K562 (cell line): Measurements from ENCODE around the gene WDR46. TPM values are rescaled to one million over a fixed set of nuclear protein-coding genes. Genes with fewer than 3 reads are reported as not detected.
A peak's percentile ranks its signal among the peaks of the same experiment; 100 is the strongest.

ENCODE experiments used
- CBFB ChIP-seq: sonication (generic); formaldehyde crosslinking; IDR thresholded peaks from 2 replicates; pipeline ENCODE4 v1.4.0; 2020; ENCODE audit warnings: mild to moderate bottlenecking, missing genetic modification reagents
- CHD1 ChIP-seq: fragments of 200-600 bp; sonication (generic); IDR thresholded peaks from one replicate; pipeline ENCODE4 v1.6.1; 2012; ENCODE audit warnings: mild to moderate bottlenecking, moderate library complexity, low read length, inconsistent platforms
- ERF ChIP-seq: fragments of 450-650 bp; formaldehyde crosslinking; IDR thresholded peaks from 2 replicates; pipeline ENCODE4 v1.4.0; 2020; ENCODE audit warnings: mild to moderate bottlenecking, mixed read lengths
- HCFC1 ChIP-seq: IDR thresholded peaks from 2 replicates; pipeline ENCODE4 v1.6.1; 2012; ENCODE audit warnings: low read depth, low read length, improper control_type of control experiment
- JUN ChIP-seq, 2 experiments: sonication (generic) in 1 of 2; formaldehyde crosslinking in 1 of 2; IDR thresholded peaks; 2 replicates each; pipeline versions ENCODE4 v1.6.1 to v1.8.0; 2012 to 2022; ENCODE audit warnings: borderline replicate concordance in 2 of 2, mild to moderate bottlenecking in 2 of 2, improper control_type of control experiment in 1 of 2, low read depth in 1 of 2, low read length in 1 of 2, missing genetic modification reagents in 1 of 2
- KAT7 ChIP-seq: sonication (generic); formaldehyde crosslinking; IDR thresholded peaks from 2 replicates; pipeline ENCODE4 v1.8.0; 2022; ENCODE audit warnings: missing genetic modification reagents, mild to moderate bottlenecking, borderline replicate concordance
- NKRF ChIP-seq: fragments of 450-650 bp; IDR thresholded peaks from 2 replicates; pipeline ENCODE4 v1.6.1; 2016; ENCODE audit warnings: borderline replicate concordance
- NR2C1 ChIP-seq, 2 experiments: fragments of 450-650 bp; IDR thresholded peaks; 2 replicates each; pipeline ENCODE4 v1.6.1; 2017; ENCODE audit warnings: mild to moderate bottlenecking in 2 of 2, antibody characterized with exemption in 1 of 2, inconsistent platforms in 1 of 2, missing compliant biosample characterization in 1 of 2, missing genetic modification characterization in 1 of 2
- POLR2AphosphoS5 ChIP-seq: IDR thresholded peaks from 2 replicates; pipeline ENCODE4 v1.6.1; 2011; ENCODE audit warnings: mild to moderate bottlenecking, low read depth, low read length, moderate library complexity; ENCODE audit not compliant: control insufficient read depth, insufficient read depth
- RCOR1 ChIP-seq, 2 experiments: IDR thresholded peaks; 2 replicates each; pipeline ENCODE4 v1.6.1; 2012; ENCODE audit warnings: low read depth in 2 of 2, low read length in 2 of 2, borderline replicate concordance in 1 of 2, improper control_type of control experiment in 1 of 2
- SP1 ChIP-seq: sonication (generic); formaldehyde crosslinking; IDR thresholded peaks from 2 replicates; pipeline ENCODE4 v1.8.1; 2022; ENCODE audit warnings: mild to moderate bottlenecking, missing genetic modification reagents
- SRSF9 ChIP-seq: fragments of 200-400 bp; formaldehyde crosslinking; IDR thresholded peaks from 2 replicates; pipeline ENCODE4 v1.6.1; 2017; ENCODE audit warnings: low read depth, low read length, borderline replicate concordance
- STAT5A ChIP-seq: IDR thresholded peaks from 2 replicates; pipeline ENCODE4 v1.6.1; 2012; ENCODE audit warnings: low read length, inconsistent platforms, borderline replicate concordance
- TGIF2 ChIP-seq: sonication (generic); formaldehyde crosslinking; IDR thresholded peaks from 2 replicates; pipeline ENCODE4 v1.8.1; 2022; ENCODE audit warnings: mild to moderate bottlenecking, missing genetic modification reagents, moderate library complexity
- TOE1 ChIP-seq, 2 experiments: fragments of 450-650 bp in 1 of 2; sonication (generic) in 1 of 2; formaldehyde crosslinking in 1 of 2; IDR thresholded peaks; 2 replicates each; pipeline versions ENCODE4 v1.7.1 to v1.8.0; 2016 to 2022; ENCODE audit warnings: borderline replicate concordance in 2 of 2, mild to moderate bottlenecking in 2 of 2, antibody characterized with exemption in 1 of 2, inconsistent platforms in 1 of 2, low read depth in 1 of 2, missing genetic modification reagents in 1 of 2, moderate library complexity in 1 of 2
- ZBTB12 ChIP-seq: fragments of 250-450 bp; sonication (Bioruptor Pico); IDR thresholded peaks from 2 replicates; pipeline ENCODE4 v1.4.0; 2020
- ZBTB49 ChIP-seq: sonication (generic); formaldehyde crosslinking; IDR thresholded peaks from 2 replicates; pipeline ENCODE4 v1.8.0; 2022; ENCODE audit warnings: missing genetic modification reagents, mild to moderate bottlenecking, borderline replicate concordance
- ZC3H11A ChIP-seq: IDR thresholded peaks from 2 replicates; pipeline ENCODE4 v1.6.1; 2012; ENCODE audit warnings: low read depth, low read length, improper control_type of control experiment
- ZNF561 ChIP-seq: fragments of 450-650 bp; formaldehyde crosslinking; conservative IDR thresholded peaks from 2 replicates; pipeline ENCODE4 v1.4.0; 2020; ENCODE audit warnings: mild to moderate bottlenecking, moderate library complexity
- polyA plus RNA-seq, 8 experiments: library from polyadenylated mRNA; depleted of rRNA in 4 of 8; stranded (reverse) in 5 of 8; unstranded in 3 of 8; fragments of >200 nt; fragmentation: Nextera tagmentation in 2 of 8; fragmentation: Illumina TruSeq in 1 of 8; extraction: Ambion mirVana in 2 of 8; extraction: Trizol in 1 of 8; gene quantifications; 2 replicates each; pipeline versions ENCODE4 v1.2.1 to v1.2.3, GENCODE V29; 2011 to 2014; ENCODE audit warnings: inconsistent platforms in 1 of 8, missing spikeins in 1 of 8
- total RNA-seq, 7 experiments: library from RNA; depleted of rRNA in 6 of 7; stranded (reverse); fragments of >200 nt in 6 of 7; fragmentation: Illumina TruSeq in 2 of 7; extraction: Trizol in 2 of 7; gene quantifications; 2 replicates each; pipeline versions ENCODE4 v1.2.1 to v1.2.3, GENCODE V29; 2011 to 2021; ENCODE audit warnings: low replicate concordance in 1 of 7
- TF ChIP-seq, protein P1 (sequence below): sonication (generic); formaldehyde crosslinking; IDR thresholded peaks from 2 replicates; pipeline ENCODE4 v1.8.1; 2023; ENCODE audit warnings: mild to moderate bottlenecking, missing genetic modification reagents

WDR46 gene
- total and polyA plus RNA-seq, 9 of the 15 experiments (the other 6 are each of a cell fraction or from before 2014, with no cell fraction given), result 8.9 to 146 (median 93.1) TPM

DNA sequence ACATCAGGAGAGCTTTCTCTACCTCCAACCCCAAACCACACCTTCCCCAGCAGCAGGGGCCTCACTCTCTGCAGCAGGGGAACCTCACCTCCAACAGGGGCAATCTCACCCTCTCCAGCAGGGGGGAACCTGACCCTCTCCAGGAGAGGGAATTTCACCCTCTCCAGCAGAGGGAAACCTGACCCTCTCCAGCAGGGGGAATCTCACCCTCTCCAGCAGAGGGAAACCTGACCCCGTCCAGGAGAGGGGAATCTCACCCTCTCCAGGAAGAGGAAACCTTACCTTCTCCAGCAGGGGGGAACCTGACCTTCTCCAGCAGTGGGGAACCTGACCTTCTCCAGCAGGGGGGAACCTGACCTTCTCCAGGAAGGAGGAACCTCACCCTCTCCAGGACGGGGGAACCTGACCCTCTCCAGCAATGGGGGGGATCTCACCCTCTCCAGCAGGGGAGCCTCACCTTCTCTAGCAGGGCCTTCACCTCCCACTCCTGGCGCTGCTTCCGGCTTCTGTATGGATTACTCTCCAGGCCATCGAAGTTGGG is 9.0 kb downstream of the WDR46 start (continued):
- peak; percentile 71; the same call in 1 of the 2 replicates for TF ChIP-seq ZBTB49 (CRISPR knock-in tag)
- TF ChIP-seq CBFB (CRISPR knock-in tag), result no peak
- no peak for TF ChIP-seq NKRF
- TF ChIP-seq ZBTB12 (CRISPR knock-in tag), result no peak
- peak; percentile 57 for TF ChIP-seq HCFC1
- TF ChIP-seq SRSF9, result no peak
- peak in 1 of 2 experiments; percentile 76; a peak in 3 of 4 replicates for TF ChIP-seq RCOR1 (IDR thresholded peaks at IDR 0.05; ENCODE audit: borderline replicate concordance in 1 of 2, low read depth in 2 of 2, low read length in 2 of 2)
- peak; percentile 74 for TF ChIP-seq JUN (IDR thresholded peaks at IDR 0.05; ENCODE audit: borderline replicate concordance, low read depth, low read length)
- no peak for TF ChIP-seq JUN (CRISPR knock-in tag; IDR thresholded peaks at IDR 0.05; ENCODE audit: borderline replicate concordance)
- TF ChIP-seq POLR2AphosphoS5, result peak; percentile 79
- no peak for TF ChIP-seq ERF
- TF ChIP-seq ZNF561 (CRISPR knock-in tag), result no peak
- TF ChIP-seq NR2C1 (IDR thresholded peaks at IDR 0.05), result peak; percentile 74
- peak; percentile 76 for TF ChIP-seq NR2C1 (tag; IDR thresholded peaks at IDR 0.05)
- 0 out of 2 replicates have a peak, but pooled peaks have one; percentile 41 for TF ChIP-seq TOE1 (IDR thresholded peaks at IDR 0.05; ENCODE audit: borderline replicate concordance)
- no peak for TF ChIP-seq TOE1 (CRISPR knock-in tag; IDR thresholded peaks at IDR 0.05; ENCODE audit: borderline replicate concordance, low read depth)
- TF ChIP-seq KAT7 (CRISPR knock-in tag), result peak; percentile 29; the same call in 1 of the 2 replicates
- TF ChIP-seq ZC3H11A, result peak; percentile 49; the same call in 1 of the 2 replicates
- TF ChIP-seq TGIF2 (CRISPR knock-in tag), result no peak
- no peak for TF ChIP-seq CHD1
- peak; percentile 79 for TF ChIP-seq SP1 (CRISPR knock-in tag)
- peak; percentile 30; the same call in 1 of the 2 replicates for TF ChIP-seq STAT5A
- TF ChIP-seq, protein P1, sequence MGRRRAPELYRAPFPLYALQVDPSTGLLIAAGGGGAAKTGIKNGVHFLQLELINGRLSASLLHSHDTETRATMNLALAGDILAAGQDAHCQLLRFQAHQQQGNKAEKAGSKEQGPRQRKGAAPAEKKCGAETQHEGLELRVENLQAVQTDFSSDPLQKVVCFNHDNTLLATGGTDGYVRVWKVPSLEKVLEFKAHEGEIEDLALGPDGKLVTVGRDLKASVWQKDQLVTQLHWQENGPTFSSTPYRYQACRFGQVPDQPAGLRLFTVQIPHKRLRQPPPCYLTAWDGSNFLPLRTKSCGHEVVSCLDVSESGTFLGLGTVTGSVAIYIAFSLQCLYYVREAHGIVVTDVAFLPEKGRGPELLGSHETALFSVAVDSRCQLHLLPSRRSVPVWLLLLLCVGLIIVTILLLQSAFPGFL, result no peak
